ENCODE measurements around the gene CA6.

- no peak for TF ChIP-seq RARB (CRISPR knock-in tag; IDR thresholded peaks at IDR 0.05)
- TF ChIP-seq ZNF565 (CRISPR knock-in tag; conservative IDR thresholded peaks at IDR 0.05; ENCODE audit: low read depth), result no peak
- no peak for TF ChIP-seq ZFP3 (CRISPR knock-in tag; IDR thresholded peaks at IDR 0.05)
- no peak for TF ChIP-seq OSR1 (CRISPR knock-in tag; IDR thresholded peaks at IDR 0.05)
- no peak for TF ChIP-seq ZC3H10 (CRISPR knock-in tag; IDR thresholded peaks at IDR 0.05)
Measured at GRCh38 chr1:9010781-9011323, 65.2 kb downstream of the CA6 start.

Data from SK-N-SH treated with all-trans-retinoic acid at 6 μM for 48 hours (cell line).